ENCODE results near the gene FOXM1. TPM values are rescaled to one million over a fixed set of nuclear protein-coding genes. Genes with fewer than 3 reads are reported as not detected.

Gene FOXM1
- total RNA-seq, 4 donors from 2014 or later, result 0.09 to 4.3 (median 0.50) TPM

DNA sequence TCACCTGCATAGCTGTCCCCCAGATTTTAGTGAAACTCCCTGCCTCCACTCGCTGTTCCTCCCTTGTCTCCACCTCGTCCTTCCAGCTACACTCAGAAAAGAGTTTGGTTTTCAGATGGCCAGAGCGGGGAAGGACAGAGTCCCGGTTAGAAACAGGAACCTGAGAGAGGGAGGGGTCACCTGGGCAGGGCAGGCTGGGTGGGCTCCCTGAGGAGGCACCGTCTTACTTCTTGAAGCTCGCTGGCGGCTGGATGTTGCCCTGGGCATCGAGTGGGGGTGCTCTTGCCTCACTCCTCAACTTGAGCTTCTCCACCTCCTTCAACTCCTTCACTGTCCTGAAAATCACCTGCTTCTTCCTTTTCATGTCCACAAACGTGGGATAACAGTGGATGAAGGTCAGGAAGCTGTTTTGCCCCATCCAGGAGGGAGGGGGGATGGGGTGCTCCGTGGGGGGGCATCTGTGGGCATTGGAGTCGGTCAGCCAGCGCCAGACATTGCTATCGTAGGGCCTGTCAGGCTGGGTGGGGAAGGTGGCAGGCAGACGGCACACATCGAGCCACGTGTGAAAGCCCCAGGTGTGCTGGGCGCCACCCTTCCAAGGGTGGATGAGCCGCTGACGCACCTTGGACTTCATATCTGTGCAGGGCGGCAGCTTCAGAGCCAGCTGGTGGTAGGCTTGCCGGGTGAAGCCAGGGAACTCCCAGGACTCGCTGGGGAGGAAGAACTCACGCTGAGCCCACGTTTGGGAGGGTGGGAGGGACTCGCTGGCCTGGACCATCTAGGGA is 22.1 kb downstream of the FOXM1 start:
- no peak for TF ChIP-seq CTCF (IDR thresholded peaks at IDR 0.05)
- no peak for DNase-seq (ENCODE audit: low spot score)
- no peak for ATAC-seq (ENCODE audit: low FRiP score)

- DNase-seq (ENCODE audit: low spot score), result peak; percentile 72
- ATAC-seq (ENCODE audit: low FRiP score), result peak; percentile 89
- TF ChIP-seq CTCF (IDR thresholded peaks at IDR 0.05), result peak in 1 of 3 donors; percentile 6
Observed at GRCh38 chr12:2853626-2854025, 23.3 kb downstream of the FOXM1 start.

DNA sequence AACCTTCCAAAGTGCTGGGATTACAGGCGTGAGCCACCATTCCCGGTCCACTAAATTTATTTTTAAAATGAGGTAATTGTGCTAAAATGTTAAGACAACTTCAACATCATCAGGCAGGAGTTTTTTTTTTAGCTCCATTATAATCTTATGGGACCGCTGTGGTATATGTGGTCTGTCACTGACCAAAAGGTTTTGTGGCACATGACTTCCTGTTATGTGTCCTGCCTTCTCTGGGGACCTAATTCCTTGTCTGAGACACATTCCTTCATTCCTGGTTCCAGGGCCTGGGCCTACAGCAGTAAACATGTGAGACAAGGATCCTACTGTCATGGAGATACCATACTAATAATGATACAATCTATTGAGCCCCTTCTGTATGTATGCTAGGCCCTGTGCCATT is 25.0 kb downstream of the FOXM1 start:
- no peak for DNase-seq (ENCODE audit: low spot score)
- TF ChIP-seq CTCF (IDR thresholded peaks at IDR 0.05), result no peak
- no peak for ATAC-seq (ENCODE audit: low FRiP score)

- no peak for ATAC-seq (ENCODE audit: low FRiP score)
- no peak for TF ChIP-seq CTCF (IDR thresholded peaks at IDR 0.05)
- no peak for DNase-seq (ENCODE audit: low spot score)
Observed at GRCh38 chr12:2845280-2845679, 31.7 kb downstream of the FOXM1 start.

- ATAC-seq (ENCODE audit: low FRiP score) (no peak), DNase-seq (ENCODE audit: low spot score) (no peak)
- no peak for TF ChIP-seq CTCF (IDR thresholded peaks at IDR 0.05)
Observed at GRCh38 chr12:2844786-2845185, 32.2 kb downstream of the FOXM1 start.

- ATAC-seq (ENCODE audit: low FRiP score) (no peak), DNase-seq (ENCODE audit: low spot score) (no peak)
- no peak for TF ChIP-seq CTCF (IDR thresholded peaks at IDR 0.05)
Observed at GRCh38 chr12:2842948-2843347, 34.0 kb downstream of the FOXM1 start.

- TF ChIP-seq CTCF (IDR thresholded peaks at IDR 0.05), result no peak
- DNase-seq (ENCODE audit: low spot score) (no peak), ATAC-seq (ENCODE audit: low FRiP score) (no peak)
Observed at GRCh38 chr12:2841056-2841650, 35.8 kb downstream of the FOXM1 start.
